IMR-90 (cell line): ENCODE measurements around the gene KLHDC3. TPM values are rescaled to one million over a fixed set of nuclear protein-coding genes. Genes with fewer than 3 reads are reported as not detected.

Experiments
- ATAC-seq: fragments of 200-7000 bp; cut with Tn5 transposase; 2 replicates; pipeline ENCODE4 v1.9.1; 2020; ENCODE audit warnings: low read depth, mild to moderate bottlenecking, moderate library complexity
- BruUV-seq: library from RNA; stranded (reverse); fragments of 400-500 nt; replicated peaks from 2 replicates; lab custom pipeline; 2021; lab: Mats Ljungman, UMichigan
- CTCF ChIA-PET: fragments of 300-600 bp; formaldehyde crosslinking; extraction: SDS; loops from one replicate; lab custom pipeline; 2021; ENCODE audit warnings: antibody characterized with exemption; lab: Yijun Ruan, JAX
- POLR2A ChIA-PET: fragments of 300-600 bp; sonication (Branson Sonifier 250); formaldehyde crosslinking; loops from one replicate; lab custom pipeline; 2022; ENCODE audit warnings: antibody characterized with exemption; ENCODE audit not compliant: unreplicated experiment; lab: Charles Lee
- DNase-seq: peaks from one replicate; pipeline ENCODE4 v3.0.0; 2013
- H2AFZ ChIP-seq: replicated peaks from 2 replicates; pipeline ENCODE3; 2013; ENCODE audit warnings: low read length, mild to moderate bottlenecking; ENCODE audit not compliant: poor library complexity
- H2AK5ac ChIP-seq: 2 replicates; pipeline ENCODE4 v1.6.1; 2013; ENCODE audit warnings: low read depth, low read length, inconsistent platforms
- H2AK9ac ChIP-seq: replicated peaks from 2 replicates; pipeline ENCODE3; 2013; ENCODE audit warnings: mild to moderate bottlenecking, low read depth, low read length, moderate library complexity; ENCODE audit not compliant: poor library complexity
- H2BK120ac ChIP-seq: 2 replicates; pipeline ENCODE4 v1.6.1; 2013; ENCODE audit warnings: low read depth, low read length, inconsistent platforms
- H2BK15ac ChIP-seq: 3 replicates; pipeline ENCODE4 v1.6.1; 2013; ENCODE audit warnings: low read depth, low read length, inconsistent platforms
- H2BK20ac ChIP-seq: 2 replicates; pipeline ENCODE4 v1.6.1; 2013; ENCODE audit warnings: low read depth, mild to moderate bottlenecking, inconsistent platforms, low read length, moderate library complexity
- H2BK5ac ChIP-seq: 2 replicates; pipeline ENCODE4 v1.6.1; 2013; ENCODE audit warnings: mild to moderate bottlenecking, low read depth, low read length, inconsistent platforms; ENCODE audit not compliant: poor library complexity, severe bottlenecking
- H3K14ac ChIP-seq: replicated peaks from 2 replicates; pipeline ENCODE4 v1.6.1; 2013; ENCODE audit warnings: low read depth, low read length, inconsistent platforms
- H3K18ac ChIP-seq: 2 replicates; pipeline ENCODE4 v1.6.1; 2013; ENCODE audit warnings: low read depth, low read length, control low read depth
- H3K23ac ChIP-seq: 2 replicates; pipeline ENCODE4 v1.6.1; 2013; ENCODE audit warnings: low read depth, low read length, inconsistent platforms
- H3K27ac ChIP-seq: 2 replicates; pipeline ENCODE4 v1.5.1; 2013; ENCODE audit warnings: mild to moderate bottlenecking, control low read depth, low read length; ENCODE audit not compliant: insufficient read depth
- H3K27me3 ChIP-seq: 2 replicates; pipeline ENCODE4 v1.6.1; 2013; ENCODE audit warnings: low read length; ENCODE audit not compliant: control insufficient read depth, insufficient read depth
- H3K36me3 ChIP-seq: 2 replicates; pipeline ENCODE4 v1.6.1; 2013; ENCODE audit warnings: low read length, mixed read lengths; ENCODE audit not compliant: control insufficient read depth, insufficient read depth
- H3K4ac ChIP-seq: 2 replicates; pipeline ENCODE4 v1.6.1; 2013; ENCODE audit warnings: low read depth, low read length, inconsistent platforms
- H3K4me1 ChIP-seq: 2 replicates; pipeline ENCODE4 v1.6.1; 2013; ENCODE audit warnings: low read length, mixed read lengths; ENCODE audit not compliant: control insufficient read depth, insufficient read depth
- H3K4me2 ChIP-seq: 2 replicates; pipeline ENCODE4 v1.6.1; 2013; ENCODE audit warnings: low read depth, mild to moderate bottlenecking, control low read depth, low read length, moderate library complexity
- H3K4me3 ChIP-seq: 2 replicates; pipeline ENCODE4 v1.5.1; 2013; ENCODE audit warnings: low read depth, mild to moderate bottlenecking, control low read depth, low read length, moderate library complexity; ENCODE audit not compliant: insufficient read depth
- H3K56ac ChIP-seq: 2 replicates; pipeline ENCODE4 v1.6.1; 2013; ENCODE audit warnings: low read length, inconsistent platforms; ENCODE audit not compliant: insufficient read depth; ENCODE audit errors: extremely low read depth
- H3K79me1 ChIP-seq, 2 experiments: 2 replicates each; pipeline ENCODE4 v1.6.1; 2013; ENCODE audit warnings: low read length in 2 of 2, inconsistent platforms in 1 of 2, low read depth in 1 of 2
- H3K9ac ChIP-seq: 2 replicates; pipeline ENCODE4 v1.6.1; 2013; ENCODE audit warnings: low read depth, low read length, control low read depth
- H3K9me1 ChIP-seq: 2 replicates; pipeline ENCODE4 v1.6.1; 2013; ENCODE audit warnings: low read length, inconsistent platforms; ENCODE audit not compliant: insufficient read depth
- H3K9me3 ChIP-seq: 2 replicates; pipeline ENCODE4 v1.6.1; 2013; ENCODE audit warnings: low read length; ENCODE audit not compliant: control insufficient read depth, insufficient read depth
- H4K20me1 ChIP-seq: 2 replicates; pipeline ENCODE4 v1.6.1; 2013; ENCODE audit warnings: low read length, inconsistent platforms; ENCODE audit not compliant: insufficient read depth
- H4K5ac ChIP-seq: 2 replicates; pipeline ENCODE4 v1.6.1; 2013; ENCODE audit warnings: mild to moderate bottlenecking, low read depth, low read length, control low read depth
- H4K8ac ChIP-seq, 2 experiments: 2 replicates each; pipeline ENCODE4 v1.6.1; 2013; ENCODE audit warnings: low read depth in 2 of 2, low read length in 2 of 2, control low read depth in 1 of 2, inconsistent platforms in 1 of 2
- H4K91ac ChIP-seq: 2 replicates; pipeline ENCODE4 v1.6.1; 2013; ENCODE audit warnings: low read depth, low read length, inconsistent platforms; ENCODE audit not compliant: insufficient read depth
- CEBPB ChIP-seq: IDR thresholded peaks from 2 replicates; pipeline ENCODE4 v1.6.1; 2012; ENCODE audit warnings: low read depth, low read length, improper control_type of control experiment
- CTCF ChIP-seq: conservative IDR thresholded peaks from 2 replicates; pipeline ENCODE4 v1.5.1; 2012; ENCODE audit warnings: mild to moderate bottlenecking, low read depth, low read length, improper control_type of control experiment
- FOS ChIP-seq: fragments of 150-350 bp; IDR thresholded peaks from 2 replicates; pipeline ENCODE4 v1.6.1; 2016; ENCODE audit warnings: low read depth, low read length
- MAFK ChIP-seq: IDR thresholded peaks from 2 replicates; pipeline ENCODE4 v1.6.1; 2012; ENCODE audit warnings: low read depth, low read length, improper control_type of control experiment
- MXI1 ChIP-seq: IDR thresholded peaks from 2 replicates; pipeline ENCODE4 v1.6.1; 2012; ENCODE audit warnings: low read depth, mild to moderate bottlenecking, low read length, moderate library complexity, borderline replicate concordance
- POLR2A ChIP-seq: IDR thresholded peaks from 2 replicates; pipeline ENCODE4 v1.6.1; 2012; ENCODE audit warnings: mild to moderate bottlenecking, low read depth, low read length
- RAD21 ChIP-seq: IDR thresholded peaks from 2 replicates; pipeline ENCODE4 v1.6.1; 2012; ENCODE audit warnings: low read length, improper control_type of control experiment
- SMC3 ChIP-seq: fragments of 150-350 bp; IDR thresholded peaks from 2 replicates; pipeline ENCODE4 v1.6.1; 2016; ENCODE audit warnings: low read depth, mild to moderate bottlenecking, antibody characterized with exemption, low read length, moderate library complexity
- WGBS, 2 experiments: methylation state at CpG; one replicate each; pipeline versions ENCODE4 v1.1.5 to v1.1.7; 2013; ENCODE audit warnings: missing lambda C conversion rate in 2 of 2; ENCODE audit not compliant: insufficient read length in 1 of 2; ENCODE audit errors: extremely low coverage in 2 of 2; 5-methylcytosine and 5-hydroxymethylcytosine counted together
- dilution Hi-C: fragments of 300-500 bp; cut with HindIII; formaldehyde crosslinking; loops from one replicate; pipeline ENCODE4 v1.14.3; 2018; ENCODE audit warnings: low sequenced_read_pairs; ENCODE audit not compliant: unreplicated experiment
- in situ Hi-C: fragments of 300-500 bp; cut with MboI; formaldehyde crosslinking; loops from 3 replicates; pipeline ENCODE4 v1.14.3; 2019; ENCODE audit warnings: low sequenced_read_pairs, inconsistent platforms, mixed read lengths
- intact Hi-C: fragments of 100-400 bp; cut with micrococcal nuclease; formaldehyde crosslinking; loops from 2 replicates; pipeline ENCODE4 v1.10.0; 2022
- polyA plus RNA-seq, 3 experiments: library from polyadenylated mRNA; depleted of rRNA; stranded (reverse); fragments of >200 nt; gene quantifications; 2 replicates each; pipeline ENCODE4 v1.2.3, GENCODE V29; 2012; ENCODE audit warnings: low replicate concordance in 1 of 3
- total RNA-seq: library from RNA; depleted of rRNA; stranded (reverse); fragments of >200 nt; gene quantifications from 2 replicates; pipeline ENCODE4 v1.2.3, GENCODE V29; 2012

The KLHDC3 gene
- total and polyA plus RNA-seq, 2 of the 4 experiments (the other 2 are of a cell fraction), result 57.1 to 76.0 TPM

DNA sequence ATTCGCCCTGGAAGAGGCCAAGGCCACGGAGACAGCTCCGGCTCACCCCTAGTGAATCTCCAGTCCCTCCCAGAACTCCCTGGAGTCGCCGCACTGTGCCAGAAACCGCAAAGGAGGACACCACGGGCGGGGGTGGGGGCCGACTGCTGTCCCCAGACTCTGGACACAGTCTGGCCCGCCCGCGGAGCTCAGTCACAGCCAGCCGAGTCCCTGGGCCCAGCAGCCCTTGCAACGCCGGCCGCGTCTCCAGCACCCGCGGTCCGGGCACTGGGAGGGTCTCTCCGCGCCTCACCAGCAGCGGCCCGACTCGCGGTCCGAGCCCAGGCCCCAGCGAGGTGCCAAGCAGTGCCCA is 35.6 kb upstream of the KLHDC3 start:
- Histone ChIP-seq H2AFZ (peak overlapping the region; percentile 94), H3K4me3 (peak overlapping the region; percentile 68), H2BK15ac (no peak overlapping the region), H4K20me1 (0 out of 2 replicates have a peak, but pooled peaks cover 5% of the 10 kb centered on the region), H2BK5ac (peak overlapping the region; percentile 75), H3K27me3 (no peaks in the 10 kb centered on the region), H3K27ac (peak overlapping the region; percentile 83), H3K9me1 (peaks cover 15% of the 10 kb centered on the region), H3K4me2 (peak overlapping the region; percentile 92), H3K9ac (peak overlapping the region; percentile 95), H3K9me3 (no peaks in the 10 kb centered on the region), H3K18ac (no peak overlapping the region), H4K5ac (no peak overlapping the region), H2AK9ac (peak overlapping the region; percentile 99), H4K91ac (0 out of 2 replicates have a peak overlapping the region, but pooled peaks have one; percentile 6), H2BK20ac (no peak overlapping the region; the same call in 1 of the 2 replicates), H3K4me1 (peaks cover 5% of the 10 kb centered on the region), H4K8ac (peak overlapping the region in 1 of 2 experiments; percentile 61; a peak in 1 of 4 replicates), H3K56ac (peak overlapping the region; percentile 43; the same call in 1 of the 2 replicates), H2BK120ac (no peak overlapping the region), H3K23ac (peak overlapping the region; percentile 93), H3K36me3 (peaks cover 9% of the 10 kb centered on the region), H3K14ac (peak overlapping the region; percentile 94; the same call in 1 of the 2 replicates), H2AK5ac (peak overlapping the region; percentile 75), H3K4ac (peak overlapping the region; percentile 60), H3K79me1 (peaks cover 9 to 47% of the 10 kb centered on the region in 2 experiments)
- dilution Hi-C loops (no loop called here), in situ Hi-C loops (loop anchor here (5.0 kb wide), 1 partner anchor 46 kb away; no protein-coding TSS in a partner anchor), intact Hi-C loops (loop anchor here (2.0 to 5.0 kb wide), 2 partner anchors 50 to 76 kb away; partner anchors contain the start of gene CNPY3)
- ATAC-seq (peak; percentile 44), DNase-seq (no peak)
- CTCF ChIA-PET, result no interaction called here
- POLR2A ChIA-PET, result interaction anchor here (0.6 kb wide), 1 partner anchor 49 kb away, joined by 4 read pairs; the partner anchor contains the start of gene CNPY3
- WGBS, 2 experiments, result 0% methylated on average over 9 of the region's 28 CpGs; no CpG with 5 or more reads in 1 of the 2 experiments
- TF ChIP-seq SMC3 (no peak), POLR2A (no peak), RAD21 (no peak), MXI1 (no peak), MAFK (no peak), CTCF (no peak), FOS (no peak), CEBPB (no peak)
- no TSS peak for BruUV-seq
